GM12872 (cell line): ENCODE measurements around the gene ABHD8.

Source experiments
- CTCF ChIP-seq: IDR thresholded peaks from 3 replicates; pipeline ENCODE4 v1.5.1; 2011; ENCODE audit warnings: low read depth, mild to moderate bottlenecking, low read length, moderate library complexity; ENCODE audit not compliant: insufficient read depth

The ABHD8 gene

GRCh38 chr19:17246681-17247425 is 56.4 kb downstream of the ABHD8 start:
- TF ChIP-seq CTCF, result no peak

- TF ChIP-seq CTCF, result no peak
Observed at GRCh38 chr19:17245535-17245984, 57.7 kb downstream of the ABHD8 start, which contains the start of gene NR2F6. TSS of gene NR2F6 (minus strand) at chr19:17245919. CDS start at chr19:17245220, 699 bp downstream.

GRCh38 chr19:17244618-17245534 is 58.3 kb downstream of the ABHD8 start:
- no peak for TF ChIP-seq CTCF

GRCh38 chr19:17243830-17244617 is 59.2 kb downstream of the ABHD8 start:
- no peak for TF ChIP-seq CTCF

- no peak for TF ChIP-seq CTCF
Observed at GRCh38 chr19:17243211-17243829, 59.9 kb downstream of the ABHD8 start.

- TF ChIP-seq CTCF, result no peak
Observed at GRCh38 chr19:17242431-17243208, 60.6 kb downstream of the ABHD8 start.
